K562 (cell line): ENCODE measurements around the gene MED20. TPM values are rescaled to one million over a fixed set of nuclear protein-coding genes. Genes with fewer than 3 reads are reported as not detected.

Experiments used
- BCOR ChIP-seq: fragments of 450-650 bp; IDR thresholded peaks from 2 replicates; pipeline ENCODE4 v1.6.1; 2016
- CHCHD3 ChIP-seq: fragments of 250-450 bp; sonication (Bioruptor Pico); IDR thresholded peaks from 2 replicates; pipeline ENCODE4 v2.1.2; 2022; ENCODE audit warnings: mild to moderate bottlenecking
- DACH1 ChIP-seq: fragments of 450-650 bp; IDR thresholded peaks from 2 replicates; pipeline ENCODE4 v1.6.1; 2018; ENCODE audit not compliant: partially characterized antibody
- EGR1 ChIP-seq: fragments of 450-650 bp; conservative IDR thresholded peaks from 2 replicates; pipeline ENCODE4 v1.6.1; 2017; ENCODE audit warnings: mild to moderate bottlenecking
- ETV6 ChIP-seq, 3 experiments: fragments of 150-350 bp in 1 of 3; sonication (generic) in 1 of 3; formaldehyde crosslinking in 1 of 3; IDR thresholded peaks; 2 replicates each; pipeline versions ENCODE4 v1.6.1 to v1.8.0; 2014 to 2022; ENCODE audit warnings: borderline replicate concordance in 2 of 3, low read depth in 2 of 3, antibody characterized with exemption in 1 of 3, low read length in 1 of 3, mild to moderate bottlenecking in 1 of 3, missing genetic modification reagents in 1 of 3
- GTF2A2 ChIP-seq: IDR thresholded peaks from 2 replicates; pipeline ENCODE4 v1.6.1; 2016; ENCODE audit warnings: mild to moderate bottlenecking, missing genetic modification characterization, missing compliant biosample characterization
- HDAC6 ChIP-seq: IDR thresholded peaks from 2 replicates; pipeline ENCODE4 v1.6.1; 2012; ENCODE audit warnings: low read depth, mild to moderate bottlenecking, control low read depth, inconsistent platforms, low read length, moderate library complexity
- HLTF ChIP-seq: fragments of 450-650 bp; IDR thresholded peaks from 2 replicates; pipeline ENCODE4 v1.6.1; 2016
- JUND ChIP-seq, 2 experiments: IDR thresholded peaks; 2 replicates in 1 of 2; 3 replicates in 1 of 2; pipeline ENCODE4 v1.6.1; 2011; ENCODE audit warnings: borderline replicate concordance in 2 of 2, low read depth in 2 of 2, low read length in 2 of 2, improper control_type of control experiment in 1 of 2, missing biosample characterization in 1 of 2, missing genetic modification characterization in 1 of 2, missing genetic modification reagents in 1 of 2
- MYC ChIP-seq, 2 experiments: fragments of 250-450 bp in 1 of 2; sonication (Bioruptor Pico) in 1 of 2; IDR thresholded peaks; 2 replicates each; pipeline versions ENCODE4 v1.5.1 to v1.6.1; 2012 to 2021; ENCODE audit warnings: low read depth in 2 of 2, borderline replicate concordance in 1 of 2, improper control_type of control experiment in 1 of 2, low read length in 1 of 2, mild to moderate bottlenecking in 1 of 2, moderate library complexity in 1 of 2
- NCOA6 ChIP-seq: fragments of 450-650 bp; IDR thresholded peaks from 2 replicates; pipeline ENCODE4 v1.6.1; 2017; ENCODE audit warnings: mild to moderate bottlenecking
- NELFE ChIP-seq: IDR thresholded peaks from 2 replicates; pipeline ENCODE4 v1.6.1; 2011; ENCODE audit warnings: mild to moderate bottlenecking; ENCODE audit not compliant: insufficient read depth, insufficient read length
- NFATC3 ChIP-seq: fragments of 450-650 bp; IDR thresholded peaks from 2 replicates; pipeline ENCODE4 v1.6.1; 2017; ENCODE audit warnings: mild to moderate bottlenecking
- PCBP1 ChIP-seq: fragments of 200-400 bp; formaldehyde crosslinking; IDR thresholded peaks from 2 replicates; pipeline ENCODE4 v1.6.1; 2018; ENCODE audit warnings: mild to moderate bottlenecking, low read depth, low read length; ENCODE audit not compliant: poor library complexity, severe bottlenecking
- RBBP5 ChIP-seq: fragments of 200-600 bp; sonication (generic); IDR thresholded peaks from 2 replicates; pipeline ENCODE4 v1.6.1; 2012; ENCODE audit warnings: borderline replicate concordance, mild to moderate bottlenecking, low read length, control low read depth, inconsistent platforms; ENCODE audit not compliant: insufficient read depth, poor library complexity, severe bottlenecking
- SPI1 ChIP-seq: IDR thresholded peaks from 2 replicates; pipeline ENCODE4 v1.6.1; 2011; ENCODE audit warnings: low read depth, low read length, control low read depth, borderline replicate concordance
- STAG1 ChIP-seq: sonication (generic); formaldehyde crosslinking; IDR thresholded peaks from 2 replicates; pipeline ENCODE4 v1.5.0; 2020; ENCODE audit warnings: missing genetic modification reagents, borderline replicate concordance
- TAF7 ChIP-seq: fragments of 450-650 bp; IDR thresholded peaks from 2 replicates; pipeline ENCODE4 v1.6.1; 2016; ENCODE audit warnings: missing genetic modification characterization, missing compliant biosample characterization
- TRIM24 ChIP-seq, 2 experiments: fragments of 450-650 bp; IDR thresholded peaks; 2 replicates each; pipeline ENCODE4 v1.6.1; 2016
- ZNF217 ChIP-seq: sonication (generic); formaldehyde crosslinking; IDR thresholded peaks from 2 replicates; pipeline ENCODE4 v1.8.0; 2022; ENCODE audit warnings: mild to moderate bottlenecking, missing genetic modification reagents
- ZNF282 ChIP-seq: sonication (generic); formaldehyde crosslinking; IDR thresholded peaks from 2 replicates; pipeline ENCODE4 v1.8.1; 2023; ENCODE audit warnings: missing genetic modification reagents
- ZNF41 ChIP-seq: fragments of 250-450 bp; sonication (Bioruptor Pico); conservative IDR thresholded peaks from 2 replicates; pipeline ENCODE4 v1.4.0; 2020; ENCODE audit warnings: mild to moderate bottlenecking
- ZNF444 ChIP-seq: fragments of 250-450 bp; sonication (Bioruptor Pico); IDR thresholded peaks from 2 replicates; pipeline ENCODE4 v1.4.0; 2020; ENCODE audit warnings: mild to moderate bottlenecking, moderate library complexity
- polyA plus RNA-seq, 8 experiments: library from polyadenylated mRNA; depleted of rRNA in 4 of 8; stranded (reverse) in 5 of 8; unstranded in 3 of 8; fragments of >200 nt; fragmentation: Nextera tagmentation in 2 of 8; fragmentation: Illumina TruSeq in 1 of 8; extraction: Ambion mirVana in 2 of 8; extraction: Trizol in 1 of 8; gene quantifications; 2 replicates each; pipeline versions ENCODE4 v1.2.1 to v1.2.3, GENCODE V29; 2011 to 2014; ENCODE audit warnings: inconsistent platforms in 1 of 8, missing spikeins in 1 of 8
- total RNA-seq, 7 experiments: library from RNA; depleted of rRNA in 6 of 7; stranded (reverse); fragments of >200 nt in 6 of 7; fragmentation: Illumina TruSeq in 2 of 7; extraction: Trizol in 2 of 7; gene quantifications; 2 replicates each; pipeline versions ENCODE4 v1.2.1 to v1.2.3, GENCODE V29; 2011 to 2021; ENCODE audit warnings: low replicate concordance in 1 of 7
- TF ChIP-seq, protein P1 (sequence below), 3 experiments: fragments of 200-800 bp in 1 of 3; sonication (Bioruptor generic) in 1 of 3; sonication (generic) in 1 of 3; formaldehyde crosslinking in 1 of 3; IDR thresholded peaks; 2 replicates each; pipeline versions ENCODE4 v1.6.1 to v1.8.0; 2016 to 2022; ENCODE audit warnings: mild to moderate bottlenecking in 2 of 3, missing compliant biosample characterization in 2 of 3, missing genetic modification characterization in 2 of 3, missing genetic modification reagents in 1 of 3
- TF ChIP-seq, protein P2 (sequence below), 2 experiments: fragments of 450-650 bp; conservative IDR thresholded peaks; 2 replicates each; pipeline ENCODE4 v1.6.1; 2017; ENCODE audit warnings: mild to moderate bottlenecking in 2 of 2, moderate library complexity in 2 of 2

The MED20 gene
- total and polyA plus RNA-seq, 9 of the 15 experiments (the other 6 are each of a cell fraction or from before 2014, with no cell fraction given) = 27.3 to 80.9 (median 46.0) TPM

DNA sequence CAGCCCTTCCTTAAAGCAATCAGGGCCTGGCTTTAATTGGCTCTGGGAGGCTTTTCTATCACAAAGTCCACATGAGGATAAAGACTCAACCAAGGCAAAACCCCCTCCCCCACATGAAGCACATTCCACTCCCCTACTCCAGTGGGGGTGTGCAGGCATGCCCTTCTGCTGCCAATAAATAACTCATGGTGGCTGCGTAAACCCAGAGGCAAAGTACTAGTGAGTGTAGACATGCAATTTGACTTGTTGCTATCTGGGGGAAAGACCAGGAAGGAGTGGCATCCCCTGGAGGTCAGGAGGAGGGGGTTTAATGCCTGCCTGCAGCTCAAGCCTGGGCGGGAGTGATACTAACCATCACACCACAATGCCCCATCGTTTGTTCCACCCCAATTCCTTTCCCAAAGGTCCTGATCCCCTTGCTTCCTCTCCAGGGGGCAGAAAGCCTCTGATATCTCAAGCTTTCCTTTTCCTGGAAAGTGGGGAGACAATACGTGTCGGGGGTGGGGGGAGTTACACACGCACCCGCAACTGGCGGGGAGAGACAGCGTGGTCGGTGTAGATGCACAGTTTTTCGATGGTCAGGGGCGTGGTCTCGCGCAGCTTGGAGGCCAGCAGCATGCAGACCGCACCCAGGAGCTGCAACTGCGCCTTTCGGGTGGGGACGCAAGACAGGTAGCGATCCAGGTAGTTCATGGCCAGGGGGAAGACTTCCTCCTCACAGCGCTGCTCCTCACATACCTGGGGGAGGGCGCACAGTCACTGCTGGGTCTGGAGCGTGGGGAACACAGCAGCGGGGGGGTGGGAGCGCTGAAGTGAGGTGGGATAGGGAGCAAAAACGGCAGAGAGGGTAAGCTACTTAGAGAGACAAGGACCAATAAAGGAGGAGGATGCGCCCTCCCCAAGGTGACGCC is 19.2 kb upstream of the MED20 start (continued):
- TF ChIP-seq, protein P1, sequence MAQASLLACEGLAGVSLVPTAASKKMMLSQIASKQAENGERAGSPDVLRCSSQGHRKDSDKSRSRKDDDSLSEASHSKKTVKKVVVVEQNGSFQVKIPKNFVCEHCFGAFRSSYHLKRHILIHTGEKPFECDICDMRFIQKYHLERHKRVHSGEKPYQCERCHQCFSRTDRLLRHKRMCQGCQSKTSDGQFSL (CRISPR knock-in tag; IDR thresholded peaks at IDR 0.05) = peak; percentile 64
- TF ChIP-seq, protein P1 (tag; IDR thresholded peaks at IDR 0.05) = no peak
- TF ChIP-seq NELFE = no peak
- TF ChIP-seq PCBP1 = no peak
- no peak; the same call in 1 of the 2 replicates for TF ChIP-seq ZNF282
- no peak for TF ChIP-seq HDAC6
- 0 out of 2 replicates have a peak, but pooled peaks have one; percentile 55 for TF ChIP-seq CHCHD3 (CRISPR knock-in tag)
- TF ChIP-seq ZNF444 (CRISPR knock-in tag) = 0 out of 2 replicates have a peak, but pooled peaks have one; percentile 51
- no peak for TF ChIP-seq BCOR
- TF ChIP-seq EGR1 = no peak
- no peak for TF ChIP-seq ZNF217 (CRISPR knock-in tag)
- no peak; a peak in 1 of 4 replicates for TF ChIP-seq TRIM24 (IDR thresholded peaks at IDR 0.05)
- no peak for TF ChIP-seq JUND (IDR thresholded peaks at IDR 0.05; ENCODE audit: borderline replicate concordance, low read depth, low read length)
- no peak for TF ChIP-seq JUND (tag; IDR thresholded peaks at IDR 0.05; ENCODE audit: borderline replicate concordance, low read depth, low read length)
- no peak for TF ChIP-seq SPI1
- no peak for TF ChIP-seq TAF7 (tag)
- TF ChIP-seq NCOA6 = no peak
- TF ChIP-seq ETV6 (IDR thresholded peaks at IDR 0.05; ENCODE audit: borderline replicate concordance in 1 of 2, low read depth in 2 of 2, low read length in 1 of 2) = no peak
- no peak for TF ChIP-seq ETV6 (CRISPR knock-in tag; IDR thresholded peaks at IDR 0.05; ENCODE audit: borderline replicate concordance)
- TF ChIP-seq, protein P2, sequence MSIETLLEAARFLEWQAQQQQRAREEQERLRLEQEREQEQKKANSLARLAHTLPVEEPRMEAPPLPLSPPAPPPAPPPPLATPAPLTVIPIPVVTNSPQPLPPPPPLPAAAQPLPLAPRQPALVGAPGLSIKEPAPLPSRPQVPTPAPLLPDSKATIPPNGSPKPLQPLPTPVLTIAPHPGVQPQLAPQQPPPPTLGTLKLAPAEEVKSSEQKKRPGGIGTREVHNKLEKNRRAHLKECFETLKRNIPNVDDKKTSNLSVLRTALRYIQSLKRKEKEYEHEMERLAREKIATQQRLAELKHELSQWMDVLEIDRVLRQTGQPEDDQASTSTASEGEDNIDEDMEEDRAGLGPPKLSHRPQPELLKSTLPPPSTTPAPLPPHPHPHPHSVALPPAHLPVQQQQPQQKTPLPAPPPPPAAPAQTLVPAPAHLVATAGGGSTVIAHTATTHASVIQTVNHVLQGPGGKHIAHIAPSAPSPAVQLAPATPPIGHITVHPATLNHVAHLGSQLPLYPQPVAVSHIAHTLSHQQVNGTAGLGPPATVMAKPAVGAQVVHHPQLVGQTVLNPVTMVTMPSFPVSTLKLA (conservative IDR thresholded peaks at IDR 0.05) = peak; percentile 58 to 79
- TF ChIP-seq GTF2A2 (tag) = no peak
- TF ChIP-seq MYC (IDR thresholded peaks at IDR 0.05; ENCODE audit: low read depth, low read length) = 0 out of 2 replicates have a peak, but pooled peaks have one; percentile 36
- no peak; the same call in 1 of the 2 replicates for TF ChIP-seq MYC (CRISPR knock-in tag; IDR thresholded peaks at IDR 0.05; ENCODE audit: borderline replicate concordance, low read depth)
- no peak for TF ChIP-seq HLTF
- TF ChIP-seq RBBP5 = peak; percentile 27
- no peak for TF ChIP-seq NFATC3
- no peak for TF ChIP-seq ZNF41 (CRISPR knock-in tag)
- TF ChIP-seq DACH1 = no peak
- TF ChIP-seq STAG1 = no peak
